Testis (tissue), 2 donors: ENCODE data around the gene PBXIP1.

ENCODE experiments used
- CTCF ChIP-seq, 3 experiments: fragments of 450-650 bp in 2 of 3; fragments of 200-600 bp in 1 of 3; sonication (generic) in 1 of 3; IDR thresholded peaks; one replicate each; pipeline ENCODE4 v1.5.1; 2016 to 2019; ENCODE audit warnings: antibody characterized with exemption in 3 of 3, mild to moderate bottlenecking in 2 of 3, moderate library complexity in 1 of 3
- POLR2A ChIP-seq: fragments of 450-650 bp; IDR thresholded peaks from one replicate; pipeline ENCODE4 v1.6.1; 2017; ENCODE audit warnings: antibody characterized with exemption, mild to moderate bottlenecking, moderate library complexity

GRCh38 chr1:154952664-154953063 lies 3.2 kb downstream of the PBXIP1 start:
- TF ChIP-seq POLR2A (no peak), CTCF (IDR thresholded peaks at IDR 0.05) (no peak)
